Fibroblast of skin of left biceps (primary cell): ENCODE results near the gene ATXN10.
"Not testable (repeated sequence)": the region's sequence is repeated elsewhere in the genome, so short reads cannot be mapped to it uniquely, and the experiment has no call there.

Experiments
- DNase-seq, 2 experiments: peaks; one replicate each; pipeline ENCODE4 v3.0.0-alpha.2; 2013; ENCODE audit warnings: low read depth in 2 of 2

The ATXN10 gene

DNA sequence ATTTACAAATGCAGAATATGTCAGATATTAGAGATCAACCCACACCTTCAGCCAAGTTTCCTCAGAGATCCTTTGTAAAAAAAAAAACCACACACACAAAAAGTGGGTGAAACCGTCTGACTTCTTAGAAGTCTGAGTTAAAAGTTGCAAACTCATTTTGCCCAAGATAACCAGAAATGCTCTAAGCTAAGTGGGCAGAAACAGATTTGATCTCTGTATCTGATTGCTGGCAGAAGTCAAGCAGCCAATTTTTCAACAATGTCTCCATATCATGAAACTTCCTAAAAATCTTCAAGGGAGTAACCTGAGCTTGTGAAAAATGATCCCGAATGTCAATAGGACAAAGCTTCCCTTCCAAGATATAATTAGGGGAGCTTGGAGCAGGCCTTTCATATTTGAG, 28.6 kb upstream of the ATXN10 start:
- DNase-seq: no peak

DNA sequence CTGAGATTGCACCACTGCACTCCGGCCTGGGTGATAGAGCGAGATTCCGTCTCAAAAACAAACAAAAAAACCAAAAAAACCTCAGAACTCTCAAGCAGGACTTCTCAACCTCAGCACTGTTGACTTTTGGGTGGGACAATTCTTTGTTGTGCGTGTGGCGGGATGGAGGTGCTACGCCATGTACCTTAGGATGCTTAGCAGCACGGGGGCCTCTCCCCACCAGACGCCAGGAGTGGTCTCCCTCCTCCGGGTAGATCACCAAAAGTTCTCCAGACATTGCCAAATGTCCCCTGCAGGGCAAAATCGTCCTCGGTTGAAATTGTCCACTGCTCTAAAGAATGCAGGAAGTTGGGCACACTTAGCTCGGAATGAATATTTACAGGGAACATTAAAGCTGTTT, 26.9 kb upstream of the ATXN10 start:
- no peak for DNase-seq

DNA sequence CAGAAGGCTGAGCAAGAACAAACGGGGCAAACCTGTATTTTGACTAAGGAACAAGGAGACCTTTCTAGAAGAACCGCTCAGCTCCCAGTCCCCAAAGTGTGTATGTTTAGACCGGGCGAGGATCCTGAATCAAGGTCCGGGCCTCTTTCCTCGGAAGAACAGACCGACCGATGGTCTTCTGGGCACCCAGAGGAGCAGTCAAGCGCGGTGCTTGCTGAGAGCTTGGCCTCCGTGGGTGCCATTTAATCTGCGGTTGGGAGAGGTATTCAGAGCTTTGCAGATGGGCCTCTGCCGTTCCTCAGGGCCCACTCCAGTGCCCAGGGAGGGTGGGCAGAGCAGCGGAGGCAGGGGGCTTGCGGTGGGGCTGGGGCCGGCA, 26.5 kb upstream of the ATXN10 start:
- DNase-seq: no peak

DNA sequence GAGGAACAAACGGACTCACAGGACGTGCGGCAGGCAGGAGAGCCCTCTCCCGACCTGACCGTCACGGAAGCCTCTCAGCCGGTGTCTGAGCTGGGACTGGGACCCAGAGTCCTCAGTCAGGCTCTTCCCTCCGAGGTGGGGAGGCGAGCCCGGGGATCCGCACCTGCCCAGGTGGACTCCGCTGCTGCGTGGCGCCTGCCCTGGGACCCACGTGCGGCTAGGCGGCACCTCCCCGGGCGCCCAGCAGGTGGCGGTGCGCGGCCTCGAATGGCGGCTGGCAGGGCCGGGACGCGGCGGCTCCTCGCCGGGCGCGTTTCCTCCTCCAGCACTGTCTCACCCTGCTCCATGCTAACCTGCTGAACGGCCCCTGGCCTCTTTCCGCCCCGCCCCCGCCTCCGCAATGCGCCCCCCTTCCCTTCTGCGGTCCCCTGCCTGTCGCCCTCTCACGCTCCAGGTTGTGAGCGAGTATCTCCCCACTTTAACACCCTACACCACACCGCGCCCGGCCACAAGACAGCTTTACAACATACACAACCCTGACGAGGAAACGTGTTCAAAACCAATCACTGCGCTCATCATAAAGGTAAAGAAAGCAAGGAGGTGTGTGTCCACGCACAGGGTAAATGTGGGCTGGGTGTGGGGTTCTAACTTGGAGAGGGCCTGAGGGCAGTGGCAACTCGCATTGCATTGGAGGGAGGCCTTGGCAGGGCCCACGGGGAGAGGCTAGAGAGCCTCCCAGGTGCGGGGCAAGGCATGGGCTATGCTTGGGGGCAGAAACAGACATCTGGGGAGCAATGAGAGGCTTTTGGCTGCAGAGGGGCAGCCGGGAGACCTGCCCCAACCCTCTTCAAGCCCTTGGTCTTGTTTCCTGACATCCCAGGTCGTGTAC, 25.9 kb upstream of the ATXN10 start:
- no peak for DNase-seq

DNA sequence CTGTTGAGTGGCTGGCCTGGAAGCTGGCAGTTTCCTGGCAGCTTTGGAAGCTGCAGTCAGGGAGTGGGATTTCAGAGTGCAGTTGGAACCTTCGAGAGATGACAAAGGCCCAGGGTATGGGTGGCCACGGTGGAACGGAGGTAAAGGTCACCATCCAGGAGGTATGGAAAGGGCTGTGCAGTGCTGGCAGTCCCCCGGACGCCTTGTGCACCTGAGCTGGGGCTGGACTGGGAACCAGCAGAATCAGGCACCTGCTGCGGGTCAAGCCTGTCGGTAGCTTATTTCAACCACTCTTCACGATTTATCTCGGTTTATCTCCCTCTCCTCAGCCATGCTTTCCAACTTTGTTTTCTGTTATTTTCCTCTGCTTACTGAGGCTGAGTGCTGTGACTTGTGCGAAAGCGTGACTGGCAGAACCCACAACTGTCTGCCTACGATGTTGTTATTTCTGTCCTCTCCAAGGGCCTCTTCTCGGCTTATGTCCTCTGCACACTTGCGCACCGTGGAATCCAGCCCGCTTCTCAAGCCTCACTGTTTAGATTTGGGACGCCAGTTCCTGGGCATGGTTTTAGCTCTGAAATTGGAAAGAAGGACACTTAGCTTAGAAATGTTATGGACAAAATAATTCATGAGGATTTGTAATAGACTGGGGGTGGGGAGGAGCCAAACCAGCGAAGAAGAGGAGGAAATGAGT, 24.0 kb upstream of the ATXN10 start:
- no peak for DNase-seq

DNA sequence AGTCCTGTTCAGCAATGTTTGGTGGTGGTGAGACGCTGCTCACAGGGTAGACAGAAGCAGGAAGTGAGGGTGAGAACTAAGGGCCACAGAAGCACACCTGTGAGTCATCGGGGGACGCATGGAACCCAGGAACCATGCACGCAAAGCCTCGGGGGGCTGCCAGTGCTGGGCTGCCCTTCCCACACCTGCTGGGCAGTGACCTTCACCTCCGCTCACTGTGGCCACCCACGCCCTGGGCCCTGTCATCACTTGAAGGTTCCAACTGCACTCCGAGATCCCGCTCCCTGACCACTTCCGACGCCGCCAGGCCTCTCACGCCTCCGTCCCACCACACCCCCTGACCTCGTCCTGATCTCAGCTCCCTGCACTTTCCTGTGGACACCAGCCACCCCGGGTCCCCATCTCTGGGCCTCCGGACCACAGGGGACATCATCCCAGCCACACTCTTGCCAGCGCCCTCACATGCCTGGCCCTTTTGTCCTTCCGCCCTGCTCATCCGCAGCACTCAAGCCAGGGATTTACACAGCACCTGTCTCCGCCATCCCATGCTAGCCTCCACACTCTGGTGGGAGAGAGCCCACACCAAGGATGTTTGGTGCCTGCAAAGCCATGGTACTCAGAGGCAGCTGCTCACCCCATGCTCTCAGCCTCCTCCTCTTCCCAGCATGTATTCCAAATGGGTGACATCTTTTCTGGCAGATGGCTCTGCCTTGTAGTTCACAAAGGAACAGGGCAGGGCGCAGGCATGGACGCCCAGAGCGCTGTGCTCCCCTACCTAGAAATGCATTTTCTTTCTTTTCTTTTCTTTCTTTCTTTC, 23.1 kb upstream of the ATXN10 start:
- no peak for DNase-seq

DNA sequence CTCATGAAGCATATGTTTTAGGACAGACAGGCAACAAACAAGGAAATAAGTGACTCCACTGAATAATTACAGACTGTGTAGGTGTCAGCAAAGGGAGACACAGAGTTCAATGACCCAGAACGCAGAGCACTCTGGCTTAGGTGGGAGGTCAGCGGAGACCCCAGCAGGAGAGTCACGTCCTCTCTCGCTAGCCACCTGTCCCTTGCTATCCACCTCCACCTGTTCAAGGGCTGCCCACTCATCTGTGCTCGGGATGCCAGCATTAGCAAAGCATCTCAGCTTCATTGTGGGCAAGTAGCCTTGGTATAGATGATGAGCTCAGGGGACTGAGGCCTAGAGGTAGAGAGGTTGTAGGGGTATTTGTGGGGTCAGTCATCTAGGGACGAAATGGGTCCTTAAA, 21.8 kb upstream of the ATXN10 start:
- no peak for DNase-seq

DNA sequence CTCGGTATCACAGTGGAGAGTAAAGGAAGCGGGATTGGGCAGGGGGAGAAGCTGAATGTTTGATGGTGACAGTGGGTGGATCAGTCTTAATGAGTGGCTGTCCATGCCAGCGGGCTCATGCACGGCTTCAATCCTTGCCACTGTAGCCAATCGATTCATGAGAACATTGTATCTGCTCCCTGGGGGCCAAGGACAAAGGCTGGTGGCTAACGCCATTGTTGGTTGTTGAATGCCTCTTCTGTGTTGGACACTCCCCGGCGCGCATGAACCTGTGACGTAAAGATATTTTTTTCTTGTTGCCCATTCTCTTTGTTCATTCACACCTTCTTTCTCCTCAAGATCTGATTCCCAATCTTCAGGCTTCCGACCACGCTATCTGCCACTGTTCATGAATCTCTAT, 20.9 kb upstream of the ATXN10 start:
- DNase-seq: no peak

DNA sequence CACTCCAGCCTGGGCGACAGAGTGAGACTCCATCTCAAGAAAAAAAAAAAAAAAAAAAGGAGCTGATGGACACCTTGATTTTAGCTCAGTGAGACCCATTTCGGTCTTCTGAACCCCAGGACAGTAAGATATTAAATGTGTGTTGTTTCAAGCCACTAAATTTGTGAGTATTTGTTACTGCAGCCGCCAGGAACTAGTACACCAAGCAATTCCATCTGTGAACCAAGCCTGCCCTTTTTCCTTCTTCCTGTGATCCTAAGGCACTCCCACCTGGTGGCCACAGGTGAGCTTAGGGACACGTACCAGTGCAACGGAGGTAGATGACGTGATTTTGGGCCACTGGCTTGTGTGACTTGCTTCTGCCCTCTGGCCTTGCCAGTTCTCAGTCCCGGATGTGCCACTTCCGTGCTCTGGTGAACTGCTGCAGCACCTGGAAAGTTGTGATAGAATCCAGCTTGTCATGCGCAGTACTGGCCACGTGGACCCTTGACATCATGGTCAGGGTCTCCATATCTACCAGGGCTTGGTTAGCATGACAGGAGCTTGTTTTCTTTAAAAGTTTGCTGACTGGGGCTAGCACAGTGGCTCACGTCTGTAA, 19.6 kb upstream of the ATXN10 start:
- DNase-seq: no peak

DNA sequence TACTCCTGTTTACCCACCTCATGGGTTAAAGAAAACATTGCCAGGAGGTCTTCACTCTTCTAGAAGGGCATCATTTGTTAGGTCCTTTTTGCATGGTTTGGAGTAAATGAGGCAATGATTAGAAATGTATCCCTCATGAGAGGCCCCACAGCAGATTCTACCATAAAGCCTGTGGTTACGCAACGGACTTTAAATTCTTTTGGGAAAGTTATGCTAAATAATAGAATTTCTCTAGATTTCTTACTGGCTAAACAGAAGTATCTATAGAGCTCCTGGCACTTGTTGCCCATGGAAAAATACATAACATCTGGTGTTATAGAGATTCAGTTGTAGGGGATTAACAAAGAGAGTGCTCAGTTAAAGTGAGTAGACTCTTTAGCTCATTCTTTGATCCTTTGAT, 15.1 kb upstream of the ATXN10 start:
- no peak for DNase-seq

DNA sequence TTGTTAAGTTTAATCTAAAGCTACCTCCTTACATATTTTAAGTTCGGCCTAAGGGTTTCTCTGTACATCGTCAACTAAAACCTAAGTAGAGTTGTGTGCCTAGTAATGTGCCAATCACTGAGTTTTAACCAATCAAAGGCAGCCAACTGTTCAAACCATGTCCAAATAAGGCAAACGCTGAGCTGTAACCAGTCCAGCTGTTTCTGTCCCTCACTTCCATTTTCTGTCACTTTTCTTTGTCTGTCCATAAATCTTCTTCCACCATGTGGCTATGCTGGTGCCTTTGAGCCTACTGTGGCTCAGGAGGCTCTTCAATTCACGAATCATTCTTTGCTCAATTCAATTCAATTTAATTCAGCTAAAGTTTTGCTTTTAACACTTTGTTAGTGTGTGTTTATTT, 13.9 kb upstream of the ATXN10 start:
- DNase-seq: no peak

DNA sequence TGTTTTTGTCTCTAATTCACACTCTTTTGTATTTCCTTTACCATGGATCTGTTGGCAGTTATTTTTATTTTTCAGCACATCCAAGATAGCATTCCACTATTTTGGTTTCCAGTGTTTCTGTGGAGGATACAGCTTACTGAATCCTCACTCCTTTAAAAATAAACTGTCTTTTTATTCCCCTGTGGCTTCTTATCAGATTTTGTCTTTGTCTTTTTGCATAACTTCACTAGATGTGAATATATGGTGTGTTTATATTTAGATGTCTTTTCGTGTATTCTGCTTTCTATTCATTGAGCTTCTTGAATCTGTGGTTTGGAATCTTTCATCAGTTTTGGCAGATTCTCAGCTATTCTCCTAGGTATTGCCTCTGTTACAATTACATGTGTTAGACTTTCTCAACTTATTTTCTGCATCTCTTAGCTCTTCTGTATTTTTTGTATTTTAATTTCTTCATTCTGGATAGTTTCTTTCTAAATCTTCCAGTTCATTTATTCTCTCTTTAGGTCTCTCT, 7.4 kb upstream of the ATXN10 start:
- DNase-seq: no peak

DNA sequence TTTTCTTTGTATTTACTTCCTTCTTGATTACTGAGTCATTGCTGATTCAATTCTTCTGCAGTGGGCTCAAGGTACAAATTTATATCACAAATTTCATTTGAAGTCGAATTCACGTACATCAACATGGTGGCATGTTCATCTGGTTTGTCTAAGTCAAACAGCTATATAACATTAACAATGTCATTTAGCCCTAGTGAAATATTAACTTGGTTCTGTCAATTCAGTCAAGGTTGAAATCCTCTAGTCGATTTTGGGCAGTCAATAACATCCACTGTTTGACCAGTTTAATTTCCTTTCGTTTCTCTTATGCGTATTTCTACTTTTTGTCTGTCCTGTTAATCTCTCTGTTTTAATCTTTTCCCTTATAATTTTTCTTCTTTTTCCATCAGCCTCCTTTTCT, 4.1 kb upstream of the ATXN10 start:
- no peak for DNase-seq

DNA sequence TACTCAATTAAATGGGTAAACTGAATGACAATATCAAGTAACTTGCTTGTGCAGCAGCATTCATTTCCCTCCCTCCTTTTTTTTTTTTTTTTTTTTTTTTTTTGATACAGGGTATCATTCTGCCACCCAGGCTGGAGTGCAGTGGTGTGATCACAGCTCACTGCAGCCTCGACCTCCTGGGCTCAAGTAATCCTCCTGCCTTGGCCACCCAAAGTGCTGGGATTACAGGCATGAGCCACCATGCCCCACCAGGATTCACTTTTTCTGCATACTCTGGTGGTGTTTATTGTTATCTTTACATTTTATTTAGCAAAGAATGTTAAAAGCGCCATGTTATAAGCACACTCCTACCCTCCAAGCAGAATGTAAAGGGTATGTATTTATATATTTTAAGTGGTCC, 1.3 kb upstream of the ATXN10 start:
- DNase-seq: not testable (repeated sequence)

DNA sequence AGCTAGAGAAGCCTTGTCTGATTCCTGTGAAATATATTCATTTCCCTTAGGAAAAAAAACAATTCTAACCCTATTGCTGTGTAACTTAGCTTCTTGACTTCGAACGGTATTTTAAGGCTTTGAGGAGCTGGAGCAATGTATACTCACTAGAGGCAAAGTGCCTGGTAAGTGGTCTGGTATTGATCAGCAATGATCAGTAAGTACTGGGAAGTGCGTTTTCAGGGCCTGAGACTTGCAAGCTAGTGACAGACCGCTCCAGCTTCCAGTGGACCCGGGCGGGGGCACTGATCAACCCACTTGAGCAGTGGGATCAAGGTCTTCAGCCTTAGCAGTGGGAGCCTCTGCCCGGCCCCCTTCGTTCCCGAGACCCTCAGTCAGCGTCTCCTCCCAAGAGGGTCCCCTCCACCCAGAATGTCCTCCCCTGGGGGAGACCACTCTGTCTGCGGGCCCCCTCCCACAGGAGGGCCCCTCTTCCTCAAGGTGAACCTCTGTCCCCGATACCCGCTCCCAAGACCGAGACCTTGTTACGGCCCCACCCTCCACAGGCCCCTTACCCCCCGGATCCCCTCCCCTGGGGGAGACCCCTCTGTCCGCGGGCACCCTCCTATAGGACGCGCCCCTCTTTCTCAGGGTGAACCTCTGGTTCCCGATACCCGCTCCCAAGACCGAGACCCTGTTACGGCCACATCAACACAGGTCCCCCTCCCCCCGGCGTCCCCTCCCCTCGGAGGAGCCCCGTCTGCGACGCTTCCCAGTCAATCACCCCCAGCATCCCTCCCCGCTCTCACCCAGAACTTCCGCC, 452 bp upstream of the ATXN10 start:
- no peak for DNase-seq

DNA sequence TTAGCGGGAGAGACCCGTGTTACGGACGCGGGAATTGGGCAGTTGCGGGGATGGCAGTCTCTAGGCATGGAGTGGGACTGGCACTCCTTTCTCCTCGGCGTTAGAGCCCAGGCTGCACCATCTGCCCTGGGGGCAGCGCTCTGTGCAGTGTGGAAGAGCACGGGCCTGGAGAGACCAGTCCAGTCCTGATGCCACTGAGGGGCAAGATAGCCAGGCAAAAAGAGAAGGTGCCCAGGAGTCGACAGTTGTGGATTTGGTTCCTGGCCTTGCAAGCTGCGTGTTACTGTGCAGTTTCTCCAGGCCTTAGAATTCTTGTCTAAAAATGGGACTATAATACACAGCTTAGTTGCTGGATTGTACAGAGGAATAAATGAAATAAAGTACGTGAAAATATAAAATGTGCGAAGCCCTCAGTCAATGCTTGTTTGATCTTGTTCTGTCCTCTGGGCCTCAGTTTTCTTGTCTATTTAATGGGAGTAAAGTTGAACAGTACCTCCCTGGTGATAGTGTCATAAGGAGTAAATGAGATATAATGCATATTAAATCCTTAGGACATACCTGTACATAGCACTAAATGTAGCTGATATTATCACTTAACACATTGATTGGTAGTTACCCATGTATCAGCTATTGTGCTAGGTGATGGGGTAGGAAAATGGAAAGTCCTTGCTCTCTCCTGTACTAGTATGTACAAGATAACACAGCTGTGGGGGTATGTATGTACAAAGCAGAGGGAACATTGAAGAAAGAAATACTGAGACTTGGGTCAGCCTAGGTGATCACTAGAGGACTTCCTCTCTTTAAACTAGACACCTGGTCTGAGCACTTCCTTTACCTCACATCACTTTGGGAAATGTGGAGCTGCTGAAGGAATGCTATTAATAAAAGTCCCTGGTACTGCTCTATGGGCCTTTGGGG, 1.2 kb downstream of the ATXN10 start:
- DNase-seq: no peak

DNA sequence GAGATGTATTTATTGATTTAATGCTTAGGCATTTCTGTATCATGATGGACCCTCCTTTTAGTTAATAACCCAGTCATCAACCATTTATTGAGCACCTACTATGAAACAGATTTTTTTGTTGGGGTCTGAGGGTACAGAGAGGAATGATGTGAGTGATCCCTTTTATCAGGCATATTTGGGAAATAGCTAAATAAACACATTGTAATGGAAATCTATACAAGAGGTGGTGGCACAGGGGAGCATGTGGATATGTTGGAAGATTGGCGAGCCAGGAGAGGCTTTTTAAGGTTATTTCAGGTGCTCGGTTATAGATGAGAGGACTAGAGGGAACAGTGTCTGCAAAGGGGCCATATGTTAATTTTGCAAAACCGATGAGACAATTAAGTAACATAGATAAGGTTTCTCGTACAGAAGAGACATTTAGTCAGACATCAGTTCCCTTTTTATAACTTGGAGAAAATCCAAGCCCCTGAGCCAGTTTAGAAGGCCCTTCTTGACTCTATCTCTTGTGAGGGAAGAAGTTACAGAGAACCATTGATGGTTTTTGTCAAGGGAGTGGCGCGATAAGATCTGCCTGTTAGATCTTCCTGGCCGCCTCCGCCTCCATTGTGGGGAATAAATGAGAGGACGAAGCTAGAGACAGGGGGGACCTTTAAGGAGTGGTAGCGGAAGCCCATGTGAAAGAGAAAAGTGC, 2.0 kb downstream of the ATXN10 start:
- no peak for DNase-seq

DNA sequence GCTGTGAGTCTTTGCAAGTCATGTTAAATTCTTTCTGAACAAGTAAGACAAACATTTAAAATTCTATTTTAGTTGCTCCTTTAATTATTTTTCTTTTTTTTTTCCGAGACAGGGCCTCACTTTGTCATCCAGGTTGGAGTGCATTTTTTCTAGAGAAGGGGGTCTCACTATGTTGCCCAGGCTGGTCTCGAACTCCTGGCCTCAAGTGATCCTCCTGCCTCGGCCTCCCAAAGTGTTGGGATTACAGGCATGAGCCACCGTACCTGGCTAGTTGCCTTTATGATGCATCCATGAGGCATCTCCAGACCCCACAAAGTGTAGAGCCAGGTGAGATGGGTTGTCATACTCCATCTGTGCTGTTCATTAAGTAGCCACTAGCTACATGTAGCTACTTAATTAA, 4.4 kb downstream of the ATXN10 start:
- no peak for DNase-seq

DNA sequence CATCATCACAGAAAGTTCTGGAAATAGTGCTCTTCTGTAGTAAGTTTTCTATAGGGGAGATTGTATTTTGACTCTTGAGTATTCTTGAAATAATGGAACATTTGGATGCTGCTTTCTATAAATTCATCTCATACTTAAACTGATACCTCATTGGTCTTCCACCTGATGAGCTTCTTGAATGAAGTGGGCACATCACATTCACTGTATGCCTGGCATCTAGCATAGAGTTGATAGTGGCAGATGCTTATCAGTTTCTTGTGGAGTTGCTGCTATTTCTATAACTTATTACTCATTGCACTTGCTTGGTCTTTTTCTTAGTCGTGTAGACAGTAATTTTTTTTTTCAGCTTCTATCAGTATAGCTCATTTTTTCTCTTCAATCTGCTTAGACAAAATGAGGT, 5.4 kb downstream of the ATXN10 start:
- DNase-seq: no peak
